ENCODE results near the gene NCAM1.

The NCAM1 gene

GRCh38 chr11:113260096-113260425 is 298.8 kb downstream of the NCAM1 start:
- DNase-seq, result no peak

GRCh38 chr11:113260541-113260940 is 299.3 kb downstream of the NCAM1 start:
- DNase-seq, result no peak

GRCh38 chr11:113261709-113262475 is 300.7 kb downstream of the NCAM1 start:
- peak; percentile 34 for DNase-seq

- DNase-seq, result no peak
Observed at GRCh38 chr11:113262594-113262993, 301.4 kb downstream of the NCAM1 start.

GRCh38 chr11:113263458-113264259 is 302.4 kb downstream of the NCAM1 start:
- DNase-seq, result peak; percentile 87

- DNase-seq, result peak; percentile 65
Observed at GRCh38 chr11:113265362-113265761, 304.1 kb downstream of the NCAM1 start.

GRCh38 chr11:113267493-113267892 is 306.3 kb downstream of the NCAM1 start:
- peak; percentile 48 for DNase-seq

- no peak for DNase-seq
Observed at GRCh38 chr11:113269096-113269495, 307.9 kb downstream of the NCAM1 start.

GRCh38 chr11:113269636-113270035 is 308.4 kb downstream of the NCAM1 start:
- no peak for DNase-seq

GRCh38 chr11:113270080-113270479 is 308.9 kb downstream of the NCAM1 start:
- DNase-seq, result no peak

GRCh38 chr11:113271551-113272245 is 310.5 kb downstream of the NCAM1 start:
- no peak for DNase-seq

- DNase-seq, result no peak
Observed at GRCh38 chr11:113272281-113272680, 311.1 kb downstream of the NCAM1 start.

- no peak for DNase-seq
Observed at GRCh38 chr11:113272927-113273615, 311.9 kb downstream of the NCAM1 start.

GRCh38 chr11:113273720-113274119 is 312.5 kb downstream of the NCAM1 start:
- peak; percentile 65 for DNase-seq

GRCh38 chr11:113274713-113275582 is 313.7 kb downstream of the NCAM1 start:
- DNase-seq, result peak; percentile 76

- DNase-seq, result no peak
Observed at GRCh38 chr11:113275602-113276001, 314.4 kb downstream of the NCAM1 start.

GRCh38 chr11:113276466-113276865 is 315.2 kb downstream of the NCAM1 start:
- DNase-seq, result no peak

GRCh38 chr11:113277907-113278306 is 316.7 kb downstream of the NCAM1 start:
- no peak for DNase-seq

- DNase-seq, result no peak
Observed at GRCh38 chr11:113278481-113278880, 317.3 kb downstream of the NCAM1 start.

GRCh38 chr11:113278925-113279324 is 317.7 kb downstream of the NCAM1 start:
- DNase-seq, result peak; percentile 28

- no peak for DNase-seq
Observed at GRCh38 chr11:113279591-113279990, 318.4 kb downstream of the NCAM1 start.
